NCI-H146 (cell line): ENCODE data around the gene FAM161A.
"Not testable (repeated sequence)": the region's sequence is repeated elsewhere in the genome, so short reads cannot be mapped to it uniquely, and the experiment has no call there.

Experiments used
- DNase-seq: peaks from one replicate; lab custom pipeline; 2025; lab: John Stamatoyannopoulos, UW

The FAM161A gene, protein sequence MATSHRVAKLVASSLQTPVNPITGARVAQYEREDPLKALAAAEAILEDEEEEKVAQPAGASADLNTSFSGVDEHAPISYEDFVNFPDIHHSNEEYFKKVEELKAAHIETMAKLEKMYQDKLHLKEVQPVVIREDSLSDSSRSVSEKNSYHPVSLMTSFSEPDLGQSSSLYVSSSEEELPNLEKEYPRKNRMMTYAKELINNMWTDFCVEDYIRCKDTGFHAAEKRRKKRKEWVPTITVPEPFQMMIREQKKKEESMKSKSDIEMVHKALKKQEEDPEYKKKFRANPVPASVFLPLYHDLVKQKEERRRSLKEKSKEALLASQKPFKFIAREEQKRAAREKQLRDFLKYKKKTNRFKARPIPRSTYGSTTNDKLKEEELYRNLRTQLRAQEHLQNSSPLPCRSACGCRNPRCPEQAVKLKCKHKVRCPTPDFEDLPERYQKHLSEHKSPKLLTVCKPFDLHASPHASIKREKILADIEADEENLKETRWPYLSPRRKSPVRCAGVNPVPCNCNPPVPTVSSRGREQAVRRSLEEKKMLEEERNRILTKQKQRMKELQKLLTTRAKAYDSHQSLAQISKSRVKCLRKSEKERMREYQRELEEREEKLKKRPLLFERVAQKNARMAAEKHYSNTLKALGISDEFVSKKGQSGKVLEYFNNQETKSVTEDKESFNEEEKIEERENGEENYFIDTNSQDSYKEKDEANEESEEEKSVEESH

GRCh38 chr2:61853847-61854563 lies at the start of gene FAM161A:
FAM161A (minus strand) TSS chr2:61854060; CDS start chr2:61854041, 19 bp downstream.
- DNase-seq: peak; percentile 91

- no peak for DNase-seq
These were observed 46.4 kb upstream of the FAM161A start for GRCh38 chr2:61900281-61900680.

DNA sequence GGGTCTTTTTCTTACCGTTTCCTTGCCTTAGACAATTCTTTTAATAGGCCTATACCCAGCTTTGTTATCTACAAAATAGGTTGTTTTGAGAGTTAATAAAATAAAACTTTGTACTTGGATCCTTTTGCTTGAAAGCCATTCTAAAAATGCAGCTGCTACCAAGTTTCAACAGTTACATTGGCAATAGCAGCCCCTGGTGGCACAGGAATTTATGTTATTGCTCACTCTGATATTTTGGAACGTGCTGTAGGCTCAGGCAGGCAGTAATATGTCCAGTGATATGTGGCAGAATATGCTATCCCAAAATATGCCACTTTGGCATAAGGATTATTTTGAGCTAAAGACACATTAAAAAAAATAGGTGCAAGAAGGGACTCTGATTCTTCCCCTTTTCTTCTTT lies 45.0 kb upstream of the FAM161A start:
- peak; percentile 7 for DNase-seq

GRCh38 chr2:61888267-61889055 lies 34.6 kb upstream of the FAM161A start, which contains the start of gene CCT4:
CCT4 (minus strand) TSS chr2:61888656; CDS start chr2:61888507, 149 bp downstream.
- DNase-seq: peak; percentile 84

GRCh38 chr2:61887717-61888266 lies 33.9 kb upstream of the FAM161A start:
- DNase-seq: peak; percentile 55

GRCh38 chr2:61885896-61886603 lies 32.2 kb upstream of the FAM161A start:
- DNase-seq: no peak

DNA sequence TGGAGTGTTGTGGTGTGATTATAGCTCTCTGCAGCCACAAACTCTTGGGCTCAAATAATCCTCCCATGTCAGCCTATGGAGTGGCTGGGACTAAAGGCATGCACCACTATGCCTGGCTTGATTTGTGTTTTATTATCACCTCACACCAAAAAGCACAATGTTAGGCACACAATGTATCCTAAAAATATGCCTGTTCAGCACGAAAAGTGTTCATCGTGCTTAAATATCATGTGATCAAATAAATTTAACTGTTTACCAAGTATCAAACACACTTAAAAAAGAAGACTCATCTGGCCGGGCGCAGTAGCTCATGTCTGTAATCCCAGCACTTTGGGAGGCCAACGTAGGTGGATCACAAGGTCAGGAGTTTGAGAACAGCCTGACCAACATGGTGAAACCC lies 29.0 kb upstream of the FAM161A start:
- no peak for DNase-seq

- not testable (repeated sequence) for DNase-seq
These were observed 25.5 kb upstream of the FAM161A start for GRCh38 chr2:61879351-61879750.

GRCh38 chr2:61878761-61879160 lies 24.9 kb upstream of the FAM161A start:
- DNase-seq: no peak

DNA sequence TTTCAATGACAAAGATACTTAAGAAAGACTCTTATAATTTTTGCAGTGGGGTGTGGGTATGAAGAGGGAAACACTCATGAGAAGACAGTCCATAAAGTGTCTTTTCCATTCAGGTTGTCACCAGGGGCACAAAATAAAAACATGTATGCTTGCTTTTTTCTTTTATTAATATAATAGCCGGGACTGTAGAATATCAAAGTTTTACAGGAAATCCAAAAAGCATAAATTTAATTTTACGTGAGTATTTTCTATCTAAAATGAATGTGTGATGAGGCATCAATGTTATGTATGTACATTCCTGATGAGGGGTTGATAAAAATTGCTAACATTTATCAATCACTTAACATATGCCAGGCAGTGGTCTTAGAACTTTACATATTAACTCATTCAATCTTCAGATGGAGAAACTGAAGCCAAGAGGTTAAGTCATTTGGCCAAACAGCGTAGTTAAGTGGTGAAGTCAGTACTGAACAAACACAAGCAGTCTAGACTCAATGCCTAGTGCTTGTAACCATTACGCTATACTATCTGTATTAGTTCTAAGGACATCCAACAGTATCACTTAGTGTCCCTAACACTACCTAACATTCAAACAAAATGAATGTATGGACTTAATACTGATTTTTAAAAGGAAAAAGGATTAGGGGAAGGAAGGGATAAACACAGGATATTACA lies 23.8 kb upstream of the FAM161A start:
- DNase-seq: no peak

GRCh38 chr2:61876400-61876799 lies 22.5 kb upstream of the FAM161A start:
- no peak for DNase-seq

GRCh38 chr2:61866482-61867089 lies 12.7 kb upstream of the FAM161A start:
- not testable (repeated sequence) for DNase-seq

DNA sequence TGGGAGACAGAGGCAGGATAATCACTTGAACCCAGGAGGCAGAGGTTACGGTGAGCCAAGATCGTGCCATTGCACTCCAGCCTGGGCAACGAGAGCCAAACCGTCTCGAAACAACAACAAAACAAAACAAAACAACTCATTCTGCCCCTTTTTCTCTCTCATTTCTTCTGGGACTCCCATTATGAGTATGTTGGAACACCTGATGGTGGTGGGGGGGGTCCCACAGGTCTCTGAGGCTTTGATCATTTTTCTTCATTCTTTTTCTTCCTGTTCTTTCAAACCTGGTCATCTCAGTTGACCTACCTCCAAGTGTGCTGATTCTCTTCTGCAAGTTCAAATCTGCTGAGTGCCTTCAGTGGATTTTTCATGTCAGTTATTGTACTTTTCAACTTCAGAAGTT lies 8.2 kb upstream of the FAM161A start:
- DNase-seq: no peak

DNA sequence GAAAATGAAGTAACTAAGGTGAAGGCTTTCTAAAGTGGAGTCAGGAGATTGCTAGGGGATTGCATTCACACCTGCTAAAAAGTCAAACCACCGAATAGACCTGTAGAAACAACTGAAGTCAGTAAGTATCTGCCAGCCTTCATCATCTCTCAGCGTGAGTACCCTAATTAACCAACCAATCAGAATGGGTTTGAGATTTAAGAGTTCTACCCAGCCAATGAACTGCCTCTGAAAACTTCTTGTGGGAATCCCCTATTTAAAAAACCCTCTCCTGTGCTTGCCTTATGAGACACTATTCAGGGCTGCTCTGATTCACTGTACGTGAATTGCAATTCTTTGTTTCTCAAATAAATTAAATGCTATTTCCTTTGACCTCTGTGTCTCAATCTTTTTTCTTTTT lies 3.4 kb upstream of the FAM161A start:
- no peak for DNase-seq

DNA sequence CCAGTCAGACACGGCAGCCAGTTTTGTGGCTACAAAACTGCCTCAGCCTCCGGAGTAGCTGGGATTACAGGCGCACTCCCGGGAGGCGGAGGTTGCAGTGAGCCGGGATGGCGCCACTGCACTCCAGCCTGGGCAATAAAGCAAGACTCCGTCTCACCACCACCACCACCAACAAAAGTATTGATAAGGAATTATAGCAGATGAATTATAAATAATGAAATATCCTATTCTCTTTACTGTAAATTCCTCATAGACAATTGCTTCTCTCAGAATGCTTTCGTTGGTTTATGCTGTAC lies 1.4 kb upstream of the FAM161A start:
- DNase-seq: no peak

DNA sequence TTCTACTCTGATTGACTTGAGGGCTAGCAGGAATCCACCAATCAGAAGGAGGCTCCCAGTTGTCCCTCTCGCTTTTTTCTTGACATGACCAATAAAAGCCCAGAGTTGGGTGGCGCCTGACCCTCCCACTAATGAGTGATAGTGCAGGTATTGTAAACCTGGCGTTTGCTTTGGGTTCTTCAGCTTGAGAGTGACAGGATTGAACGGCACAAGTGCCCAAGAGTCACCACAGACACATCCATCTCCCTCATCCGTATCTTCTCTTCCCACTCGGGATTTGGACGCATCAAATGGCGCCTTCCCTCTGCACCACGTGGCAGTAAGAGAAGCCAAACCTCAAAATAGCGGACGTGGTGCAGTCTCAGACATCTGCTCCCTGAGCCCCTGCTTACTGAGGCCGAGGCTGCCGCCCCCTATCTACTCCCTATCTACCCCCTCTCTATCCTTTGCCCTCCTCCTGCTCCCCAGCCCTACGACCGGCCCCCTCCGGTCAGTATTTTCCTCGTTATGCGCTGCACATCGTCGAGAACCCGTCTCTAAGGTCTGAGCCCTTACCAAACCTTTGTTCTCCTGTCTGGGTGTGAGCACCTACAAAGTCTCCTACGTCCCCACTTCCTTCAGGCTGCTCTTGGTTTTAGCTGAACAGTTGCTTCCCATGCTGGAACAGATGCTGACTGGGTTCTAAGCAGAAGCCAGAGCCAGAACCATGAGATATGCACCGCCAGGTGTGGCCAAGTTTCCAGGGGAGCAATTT lies 881 bp upstream of the FAM161A start:
- peak; percentile 98 for DNase-seq

- DNase-seq: peak; percentile 86
These were observed 594 bp downstream of the FAM161A start for GRCh38 chr2:61853086-61853846.

GRCh38 chr2:61851270-61851669 lies 2.6 kb downstream of the FAM161A start:
- DNase-seq: not testable (repeated sequence)
